Activated T-helper 1 cell treated with Interleukin-2 at 50 U/mL for 16 hours (primary cell): ENCODE results near the gene FAM120A.
"Not testable (repeated sequence)": the region's sequence is repeated elsewhere in the genome, so short reads cannot be mapped to it uniquely, and the experiment has no call there.

Source experiments
- DNase-seq: peaks from one replicate; pipeline ENCODE4 v3.0.0-alpha.2; 2020; ENCODE audit warnings: low read depth

Gene FAM120A, protein sequence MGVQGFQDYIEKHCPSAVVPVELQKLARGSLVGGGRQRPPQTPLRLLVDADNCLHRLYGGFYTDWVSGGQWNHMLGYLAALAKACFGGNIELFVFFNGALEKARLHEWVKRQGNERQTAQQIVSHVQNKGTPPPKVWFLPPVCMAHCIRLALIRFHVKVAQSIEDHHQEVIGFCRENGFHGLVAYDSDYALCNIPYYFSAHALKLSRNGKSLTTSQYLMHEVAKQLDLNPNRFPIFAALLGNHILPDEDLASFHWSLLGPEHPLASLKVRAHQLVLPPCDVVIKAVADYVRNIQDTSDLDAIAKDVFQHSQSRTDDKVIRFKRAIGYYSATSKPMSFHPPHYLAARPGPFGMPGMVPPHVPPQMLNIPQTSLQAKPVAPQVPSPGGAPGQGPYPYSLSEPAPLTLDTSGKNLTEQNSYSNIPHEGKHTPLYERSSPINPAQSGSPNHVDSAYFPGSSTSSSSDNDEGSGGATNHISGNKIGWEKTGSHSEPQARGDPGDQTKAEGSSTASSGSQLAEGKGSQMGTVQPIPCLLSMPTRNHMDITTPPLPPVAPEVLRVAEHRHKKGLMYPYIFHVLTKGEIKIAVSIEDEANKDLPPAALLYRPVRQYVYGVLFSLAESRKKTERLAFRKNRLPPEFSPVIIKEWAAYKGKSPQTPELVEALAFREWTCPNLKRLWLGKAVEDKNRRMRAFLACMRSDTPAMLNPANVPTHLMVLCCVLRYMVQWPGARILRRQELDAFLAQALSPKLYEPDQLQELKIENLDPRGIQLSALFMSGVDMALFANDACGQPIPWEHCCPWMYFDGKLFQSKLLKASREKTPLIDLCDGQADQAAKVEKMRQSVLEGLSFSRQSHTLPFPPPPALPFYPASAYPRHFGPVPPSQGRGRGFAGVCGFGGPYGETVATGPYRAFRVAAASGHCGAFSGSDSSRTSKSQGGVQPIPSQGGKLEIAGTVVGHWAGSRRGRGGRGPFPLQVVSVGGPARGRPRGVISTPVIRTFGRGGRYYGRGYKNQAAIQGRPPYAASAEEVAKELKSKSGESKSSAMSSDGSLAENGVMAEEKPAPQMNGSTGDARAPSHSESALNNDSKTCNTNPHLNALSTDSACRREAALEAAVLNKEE

DNA sequence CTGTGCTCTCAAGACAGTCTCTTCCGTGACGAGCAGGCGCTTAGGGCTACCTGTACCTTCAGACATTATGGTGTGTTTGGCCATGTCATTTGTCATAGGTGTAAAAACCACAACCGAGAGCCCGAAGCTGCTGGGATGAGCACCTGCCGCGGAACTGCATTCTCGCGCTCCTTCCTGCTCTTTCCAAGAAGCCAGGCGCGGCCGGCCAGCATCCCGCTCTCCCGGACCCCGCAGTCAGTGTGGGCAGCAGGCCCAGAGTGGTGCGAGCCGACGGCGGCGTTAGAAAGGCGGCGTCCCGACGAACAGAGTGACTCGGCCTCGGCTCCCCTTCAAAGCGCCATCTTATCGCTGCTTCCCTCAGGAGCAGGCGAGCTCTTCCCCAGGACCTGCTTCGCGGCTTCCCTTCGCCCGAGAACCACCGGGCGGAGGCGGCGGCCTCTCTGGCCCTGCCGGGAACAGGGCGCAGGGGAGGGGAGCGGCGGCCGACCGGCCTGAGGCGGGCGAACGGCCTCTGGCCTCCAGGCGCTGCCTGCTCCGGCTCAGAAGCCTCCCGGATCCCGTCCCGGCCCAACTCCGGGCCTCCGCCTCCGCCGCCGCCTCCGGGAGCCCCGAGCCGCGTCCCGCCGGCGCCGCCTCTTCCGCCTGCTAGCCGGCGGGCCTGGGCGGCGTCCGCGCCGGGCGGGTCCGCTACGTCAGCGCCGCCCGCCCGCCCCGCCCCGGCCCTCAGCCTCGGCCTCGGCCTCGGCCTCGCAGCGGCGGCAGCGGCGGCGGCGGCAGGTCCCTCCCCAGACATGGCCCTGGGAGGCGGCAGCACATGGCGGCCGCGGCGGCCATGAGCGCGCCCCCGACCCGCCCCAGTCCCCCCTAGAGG, at the start of gene FAM120A:
Gene FAM120A (plus strand): TSS at position 741 of the 871 bp plus-strand sequence. CDS start 231 bp downstream, outside the sequence.
- DNase-seq = peak; percentile 70

DNA sequence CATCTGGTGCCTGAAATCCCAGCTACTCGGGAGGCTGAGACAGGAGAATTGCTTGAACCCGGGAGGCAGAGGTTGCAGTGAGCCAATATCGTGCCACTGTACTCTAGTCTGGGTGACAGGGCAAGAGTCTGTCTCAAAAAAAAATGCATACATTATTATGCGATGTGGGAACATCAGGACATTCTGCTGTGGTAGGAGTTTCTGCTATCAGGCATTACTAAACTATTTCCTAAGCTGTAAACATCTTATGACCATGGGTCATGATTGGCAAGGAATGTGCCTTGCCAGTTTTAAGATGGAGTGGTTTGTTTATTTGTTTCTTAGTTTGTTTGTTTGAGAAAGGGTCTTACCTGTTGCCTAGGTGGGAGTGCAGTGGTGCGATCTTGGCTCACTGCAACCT, 45.1 kb upstream of the FAM120A start:
- DNase-seq = no peak

DNA sequence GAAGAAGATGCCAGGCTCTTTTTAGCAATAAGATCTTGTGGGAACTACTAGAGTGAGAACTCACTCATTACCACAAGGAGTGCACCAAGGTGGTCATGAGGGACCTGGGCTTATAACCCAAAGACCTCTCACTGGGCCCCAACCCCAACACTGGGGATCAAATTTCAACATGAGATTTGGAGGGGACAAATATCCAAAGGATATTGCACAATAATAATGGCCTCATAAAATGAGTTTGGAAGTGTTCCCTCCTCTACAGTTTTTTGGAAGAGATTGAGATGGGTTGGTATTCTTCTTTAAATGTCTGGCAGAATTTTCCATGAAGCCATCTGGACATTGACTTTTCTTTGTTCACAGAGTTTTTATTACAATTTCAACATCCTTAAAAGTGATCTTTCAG, 38.0 kb upstream of the FAM120A start:
- no peak for DNase-seq

DNA sequence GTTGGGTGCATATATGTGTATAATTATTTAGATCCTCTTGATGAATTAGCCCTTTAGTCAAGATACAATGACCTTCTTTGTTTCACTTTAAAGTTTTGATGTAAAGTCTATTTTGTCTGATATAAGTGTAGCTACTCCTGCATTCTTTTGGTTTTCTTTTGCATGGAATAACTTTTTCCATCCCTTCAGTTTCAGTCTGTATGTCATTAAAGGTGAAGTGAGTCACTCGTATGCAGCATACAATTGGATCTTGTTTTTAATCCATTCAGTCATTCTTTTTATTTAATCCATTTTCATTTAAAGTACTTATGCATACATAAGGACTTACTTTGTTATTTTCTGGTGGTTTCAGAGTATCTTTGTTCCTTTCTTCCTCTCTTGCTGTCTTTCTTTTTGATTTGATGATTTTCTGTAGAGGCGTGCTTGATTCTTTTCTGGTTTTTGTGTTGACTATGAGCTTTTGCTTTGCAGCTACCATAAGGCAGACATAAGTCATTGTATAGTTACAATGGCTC, 36.3 kb upstream of the FAM120A start:
- DNase-seq = no peak

DNA sequence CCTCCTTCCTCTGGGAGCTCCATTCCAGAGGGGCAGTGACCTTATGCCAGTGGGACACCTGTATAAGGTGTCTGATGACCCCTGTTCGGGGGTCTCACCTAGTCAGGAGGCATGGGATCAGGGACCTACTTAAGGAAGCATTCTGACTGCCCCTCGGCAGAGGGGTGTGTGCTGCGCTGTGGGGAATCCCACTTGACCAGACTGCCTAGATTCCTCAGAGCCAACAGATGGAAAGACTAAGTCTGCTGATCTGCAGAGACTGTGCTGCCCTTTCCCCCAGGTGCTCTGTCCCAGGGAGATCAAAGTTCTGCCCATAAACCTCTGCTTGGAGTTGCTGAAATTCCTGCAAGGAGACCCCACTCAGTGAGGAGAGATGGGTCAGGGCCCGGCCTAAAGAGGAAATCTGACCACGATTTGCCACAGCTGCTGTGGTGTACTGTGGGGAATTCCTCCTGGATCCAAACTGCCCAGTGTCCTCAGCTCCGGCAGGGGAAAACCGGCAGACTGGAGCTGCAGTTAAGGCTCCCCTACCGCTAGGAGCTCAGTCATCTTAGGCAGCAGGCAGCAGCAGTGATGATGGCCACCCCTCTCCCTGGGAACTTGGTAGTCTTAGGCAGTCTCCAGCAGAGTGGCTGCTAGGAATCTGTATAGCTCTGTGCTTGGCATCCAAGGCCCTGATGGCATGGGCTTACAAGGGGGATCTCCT, 34.8 kb upstream of the FAM120A start:
- DNase-seq = no peak

DNA sequence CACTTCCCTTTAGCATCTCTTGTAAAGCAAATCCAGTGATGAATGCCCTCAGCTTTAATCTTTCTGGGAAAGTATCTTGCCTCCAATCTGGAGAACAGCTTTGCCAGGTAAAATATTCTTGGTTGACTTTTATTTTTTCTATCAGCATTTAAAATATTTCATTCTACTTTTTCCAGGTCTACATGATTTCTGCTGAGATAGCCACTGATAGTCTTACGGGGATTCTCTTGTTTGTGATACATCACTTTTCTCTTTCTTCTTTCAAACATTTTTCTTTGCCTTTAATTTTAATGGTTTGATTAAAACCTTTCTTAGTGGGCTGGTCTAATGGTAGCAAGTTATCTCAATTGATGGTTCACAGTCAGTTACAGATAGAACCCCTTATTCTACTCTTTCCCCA, 33.9 kb upstream of the FAM120A start:
- DNase-seq = no peak

DNA sequence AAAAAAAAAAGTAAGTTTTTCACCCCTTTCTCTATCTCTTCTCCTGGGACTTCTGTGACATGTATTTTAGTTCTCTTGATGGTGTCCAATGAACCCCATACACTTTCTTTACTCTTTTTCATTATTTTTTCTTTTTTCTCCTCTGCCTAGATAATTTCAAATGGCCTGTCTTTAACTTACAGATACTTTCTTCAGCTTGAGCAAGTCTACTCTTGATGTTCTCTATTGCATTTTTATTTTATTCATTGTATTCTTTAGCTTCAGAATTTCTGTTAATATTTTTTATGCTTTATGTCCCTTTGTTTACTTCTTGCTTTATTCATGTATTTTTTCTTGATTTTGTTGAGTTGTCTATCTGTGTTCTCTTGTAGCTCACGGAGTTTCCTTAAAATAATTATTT, 32.5 kb upstream of the FAM120A start:
- DNase-seq = no peak

DNA sequence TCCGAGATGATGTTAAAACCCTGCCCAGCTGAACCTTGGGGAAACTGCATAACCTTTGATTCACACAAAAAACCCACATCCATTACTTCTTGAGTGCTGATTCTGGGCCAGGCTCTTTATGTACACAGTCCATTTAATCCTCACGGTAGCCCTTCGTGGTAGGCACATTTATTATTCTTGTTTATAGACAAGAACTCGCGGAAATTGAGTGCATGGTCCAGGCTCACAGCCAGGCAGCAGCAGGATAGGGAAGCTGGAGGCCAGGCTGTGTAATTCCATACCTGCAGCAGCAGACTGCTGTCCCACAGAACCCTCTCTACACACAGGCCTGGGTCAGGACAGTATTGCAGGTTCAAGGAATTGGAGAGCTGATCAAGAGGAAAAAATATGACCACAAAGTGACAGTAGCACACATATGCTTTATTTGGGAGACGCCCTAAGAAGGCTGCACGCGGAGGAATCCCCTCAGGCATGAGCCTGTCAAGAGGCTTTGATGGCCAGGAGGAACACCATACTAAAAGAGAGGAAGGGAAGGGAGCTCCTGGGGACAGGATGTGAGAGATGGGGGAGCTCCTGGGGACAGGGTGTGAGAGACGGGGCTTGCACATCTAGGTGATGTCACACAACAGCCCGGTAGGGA, 28.4 kb upstream of the FAM120A start:
- no peak for DNase-seq

DNA sequence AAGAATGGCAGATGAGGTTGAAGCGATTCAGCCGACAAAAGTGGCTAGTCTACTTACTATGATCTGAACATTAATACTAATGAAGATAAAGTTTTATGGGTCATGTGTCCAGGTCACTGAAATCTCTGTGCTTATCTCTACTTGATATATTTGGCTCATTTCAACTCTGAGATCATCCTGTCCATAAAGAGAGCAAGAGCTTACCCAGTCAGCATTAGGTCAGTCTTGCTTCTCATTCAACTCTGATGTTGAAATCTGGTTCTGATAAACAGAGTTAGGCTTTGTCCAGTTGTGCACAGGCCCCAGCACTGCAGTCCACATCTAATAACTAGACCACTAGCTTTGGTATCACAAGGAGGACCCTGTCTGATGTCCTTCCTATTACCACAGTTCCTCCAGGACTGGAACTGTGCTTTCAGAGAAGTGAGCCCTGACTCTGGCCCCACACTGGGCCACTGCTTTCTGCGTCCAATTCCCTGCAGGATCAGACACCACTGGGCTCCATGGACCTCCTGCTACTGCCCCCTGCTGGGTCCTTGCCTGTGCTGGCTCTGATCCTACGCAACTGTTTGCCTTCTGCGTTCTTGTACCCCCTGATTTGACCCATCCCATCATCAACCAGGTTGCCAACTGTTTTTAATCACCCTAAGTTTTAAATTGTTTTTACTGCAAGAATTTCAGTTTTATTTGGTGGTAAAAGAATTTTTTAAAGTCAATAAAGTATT, 23.7 kb upstream of the FAM120A start:
- no peak for DNase-seq

DNA sequence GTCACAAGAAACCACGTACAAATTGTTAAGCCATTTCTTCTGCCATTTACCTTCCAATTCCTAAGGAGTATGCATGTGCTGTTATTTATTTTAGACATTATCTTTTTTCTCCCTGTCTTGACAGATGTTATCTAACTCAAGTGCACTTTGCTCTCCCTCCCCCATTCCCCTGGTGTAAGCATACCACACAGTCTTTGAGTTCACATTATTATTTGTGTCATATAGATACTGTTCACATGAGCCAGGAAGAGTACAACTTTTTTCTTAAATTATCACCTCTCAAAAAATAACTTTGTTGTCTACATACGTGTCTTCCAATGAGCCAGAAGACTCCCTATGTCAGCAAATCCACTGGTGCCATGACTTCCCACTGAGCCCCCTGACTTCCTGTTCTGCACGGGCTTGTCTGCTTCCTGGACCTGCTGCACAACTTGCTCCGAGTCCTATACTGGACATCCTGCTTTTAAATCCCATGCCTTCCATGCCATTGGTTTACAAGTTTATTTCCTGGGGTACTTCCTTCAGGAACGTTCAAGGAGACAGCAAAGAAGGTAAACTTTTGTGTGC, 19.9 kb upstream of the FAM120A start:
- no peak for DNase-seq

DNA sequence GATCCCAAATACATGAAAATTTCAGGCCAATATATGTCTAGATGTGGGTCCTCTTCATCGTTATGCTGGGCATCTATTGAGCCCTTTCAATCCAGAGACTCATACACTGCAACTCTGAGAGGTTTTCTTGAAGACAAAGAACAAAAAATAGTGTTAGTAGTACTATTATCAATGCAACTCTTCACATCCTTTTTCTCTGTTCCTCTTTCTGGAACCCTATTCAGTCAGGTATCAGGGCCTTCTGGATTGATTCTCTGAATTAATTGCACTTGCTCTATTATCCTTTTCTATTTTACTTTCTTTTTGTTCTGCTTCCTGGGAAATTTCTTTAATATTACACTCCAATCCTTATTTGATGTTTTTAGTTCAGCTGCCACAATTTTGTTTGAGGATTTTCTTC, 18.5 kb upstream of the FAM120A start:
- DNase-seq = no peak

DNA sequence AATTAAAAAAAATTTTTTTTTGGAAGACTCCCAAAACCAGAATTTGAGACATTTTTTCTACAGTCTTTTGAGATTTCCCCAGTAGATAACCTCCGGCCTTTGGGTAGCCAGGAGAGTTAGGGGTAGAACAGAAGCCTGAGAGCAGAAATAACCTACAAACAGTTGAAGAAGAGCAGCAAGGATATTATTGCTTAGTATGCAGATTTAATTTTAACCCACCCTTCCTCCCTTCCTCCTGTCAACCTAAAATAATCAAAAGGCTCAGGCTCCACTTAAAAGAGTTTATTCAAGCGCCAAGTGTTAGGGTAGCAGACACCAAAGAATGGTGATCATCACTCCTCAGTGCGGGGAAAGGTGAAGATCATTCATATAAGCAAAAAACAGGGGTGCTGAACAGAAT, 17.4 kb upstream of the FAM120A start:
- DNase-seq = no peak

DNA sequence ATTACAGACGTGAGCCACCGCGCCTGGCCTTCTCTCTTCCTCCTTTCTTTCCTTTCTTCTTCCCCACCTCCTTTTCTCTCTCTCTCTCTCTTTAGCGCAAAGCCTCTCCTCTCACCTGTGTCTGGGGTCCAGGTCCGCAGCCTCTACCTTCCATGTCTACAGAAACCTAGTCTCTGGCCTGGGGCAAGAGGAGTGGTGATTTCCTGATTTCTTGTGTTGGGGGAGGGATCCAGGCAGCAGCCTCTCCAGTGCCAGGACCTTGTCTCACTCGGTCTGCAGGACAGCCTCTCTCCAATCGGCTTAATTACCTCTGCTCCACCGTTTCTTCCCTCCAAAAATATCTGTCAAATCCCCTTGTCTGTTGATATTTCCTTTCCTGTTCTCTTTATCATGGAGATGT, 16.1 kb upstream of the FAM120A start:
- no peak for DNase-seq

DNA sequence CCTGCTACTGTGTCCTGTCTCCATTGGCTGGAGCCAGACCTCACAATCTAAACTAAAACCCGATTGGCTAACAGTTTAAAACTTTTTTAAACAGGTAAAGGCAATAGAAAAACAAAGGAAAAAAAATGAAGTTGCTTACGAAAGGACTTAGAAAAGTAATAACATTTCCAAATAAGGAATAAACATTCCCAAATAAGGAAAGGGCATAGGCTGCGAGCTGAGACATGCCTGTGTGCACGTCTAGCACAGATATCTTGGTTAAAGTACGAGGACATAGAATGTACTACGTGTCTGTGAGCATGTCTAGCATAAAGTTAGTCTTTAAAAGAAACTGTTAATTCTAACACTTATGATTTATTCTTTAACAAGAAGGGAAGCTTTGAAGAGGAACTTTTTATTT, 15.3 kb upstream of the FAM120A start:
- no peak for DNase-seq

DNA sequence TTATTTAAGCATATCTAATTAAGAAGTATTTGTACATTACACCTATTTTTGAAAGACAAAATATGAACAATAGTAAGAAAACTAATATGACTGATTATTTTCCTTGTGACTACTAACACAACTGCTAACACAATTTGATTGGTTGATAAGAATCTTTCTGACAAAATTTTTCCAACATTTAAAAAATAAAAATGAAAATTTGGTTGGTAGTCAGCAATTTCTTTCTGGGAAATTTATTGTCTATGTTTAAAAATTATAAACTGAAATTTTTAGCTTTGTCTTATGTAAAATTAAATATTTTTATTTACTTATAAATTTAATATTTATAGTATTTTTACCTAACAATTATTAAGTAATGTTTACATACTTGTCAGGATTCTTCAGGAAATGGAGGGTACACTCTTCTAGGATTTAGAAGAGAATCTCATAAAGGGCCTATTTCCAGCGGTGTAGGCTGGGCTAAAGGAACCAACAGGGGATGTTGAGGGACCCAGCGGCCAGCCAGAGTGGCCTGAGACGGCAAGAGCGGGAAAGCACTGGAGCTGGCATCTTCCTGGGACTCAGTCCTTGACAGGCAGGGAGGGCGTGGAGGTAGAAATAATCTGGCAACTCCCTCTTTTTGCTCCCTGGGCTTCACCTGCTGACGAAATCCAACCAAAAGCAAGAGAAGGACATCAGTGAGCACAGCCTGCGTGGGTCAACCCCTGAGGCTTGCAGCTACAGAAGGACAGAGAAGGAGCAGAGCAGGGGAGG, 14.7 kb upstream of the FAM120A start:
- DNase-seq = no peak

DNA sequence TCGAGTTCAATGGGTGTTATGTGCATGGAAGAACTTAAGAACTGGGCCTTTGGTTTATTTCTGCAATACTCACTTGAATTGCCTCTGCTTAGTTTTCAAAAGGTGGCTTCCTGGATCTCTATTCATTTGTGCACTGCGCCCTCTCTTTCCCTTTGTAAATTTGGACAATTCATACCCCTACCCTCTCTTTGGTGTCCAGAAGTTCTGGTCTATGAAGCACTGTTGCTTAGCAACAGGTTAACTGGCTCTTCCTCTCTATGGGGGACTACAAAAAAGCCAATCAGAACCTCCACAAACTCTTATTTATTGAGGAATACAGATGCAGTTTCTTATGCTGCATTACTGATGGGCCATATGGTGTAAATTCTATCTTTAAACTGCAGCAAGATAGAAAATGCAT, 13.5 kb upstream of the FAM120A start:
- DNase-seq = no peak

DNA sequence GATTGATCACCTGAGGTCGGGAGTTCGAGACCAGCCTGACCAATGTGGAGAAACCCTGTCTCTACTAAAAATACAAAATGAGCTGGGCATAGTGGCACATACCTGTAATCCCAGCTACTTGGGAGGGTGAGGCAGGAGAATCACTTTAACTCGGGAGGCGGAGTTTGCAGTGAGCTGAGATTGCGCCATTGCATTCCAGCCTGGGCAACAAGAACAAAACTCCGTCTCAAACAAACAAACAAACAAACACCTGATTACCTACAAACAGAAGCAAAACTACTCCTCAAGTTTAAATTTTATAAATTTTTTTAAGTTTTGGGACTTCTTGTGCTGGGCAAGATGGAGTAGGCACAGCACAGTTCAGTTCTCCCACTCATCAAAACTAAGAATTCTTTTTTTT, 12.2 kb upstream of the FAM120A start:
- DNase-seq = not testable (repeated sequence)

DNA sequence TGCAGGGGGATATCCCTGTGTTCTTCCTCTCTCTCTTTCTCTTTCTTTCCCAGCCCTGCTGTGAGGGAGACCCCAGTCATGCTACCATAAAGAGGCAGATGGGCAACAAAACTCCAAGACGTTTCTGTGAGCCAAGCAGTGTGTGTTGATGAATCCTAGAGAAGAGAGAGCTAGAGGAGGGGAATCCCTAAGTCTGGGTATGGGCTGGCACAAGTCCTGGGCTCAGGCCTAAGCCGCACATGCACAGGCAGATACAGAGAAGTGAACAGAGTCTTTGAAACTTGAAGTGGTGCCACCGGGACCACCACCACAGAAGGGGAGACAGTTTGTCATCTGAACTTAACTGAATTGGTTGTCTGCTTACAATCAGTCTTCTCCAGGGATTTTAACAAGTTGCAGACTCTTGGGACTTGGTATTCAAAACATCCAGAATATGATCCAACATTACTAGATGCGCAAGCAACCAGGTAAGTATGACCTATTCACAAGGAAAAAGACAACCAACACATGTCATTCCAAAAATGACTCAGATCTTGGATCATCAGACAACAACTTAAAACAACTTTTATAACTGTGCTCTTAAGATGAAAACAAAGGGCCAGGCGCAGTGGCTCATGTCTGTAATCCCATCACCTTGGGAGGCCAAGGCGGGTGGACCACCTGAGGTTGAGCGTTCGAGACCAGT, 10.4 kb upstream of the FAM120A start:
- no peak for DNase-seq
